ENCODE data around the gene MEI1.

The MEI1 gene

GRCh38 chr22:41742918-41743317 is 43.6 kb downstream of the MEI1 start:
- no peak for DNase-seq (ENCODE audit: low read depth in 2 of 2)

DNA sequence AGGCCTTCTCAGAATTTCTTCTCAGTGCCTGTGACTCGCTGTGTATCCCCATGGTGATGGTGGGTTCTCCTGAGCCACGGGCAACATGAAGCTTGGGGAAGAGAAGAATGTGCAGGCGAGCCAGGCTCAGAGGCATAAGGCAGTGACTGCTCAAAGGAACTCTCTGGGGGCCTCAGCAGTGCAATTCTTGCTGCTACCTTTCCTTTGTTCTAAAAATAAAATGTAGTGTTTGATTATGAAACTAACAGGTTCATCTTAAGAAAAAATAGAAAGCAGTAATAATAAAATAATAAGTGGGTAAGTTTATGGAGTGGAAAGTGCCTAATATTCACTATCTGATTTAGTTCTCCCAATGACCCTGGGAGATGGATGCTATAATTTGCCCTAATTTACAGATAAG is 46.7 kb downstream of the MEI1 start:
- no peak for DNase-seq (ENCODE audit: low read depth in 2 of 2)

GRCh38 chr22:41746567-41747400 is 47.5 kb downstream of the MEI1 start:
- peak; percentile 19 to 25 for DNase-seq (ENCODE audit: low read depth in 2 of 2)

GRCh38 chr22:41752011-41752970 is 53.0 kb downstream of the MEI1 start:
- DNase-seq (ENCODE audit: low read depth in 2 of 2) = no peak

GRCh38 chr22:41753984-41754383 is 54.7 kb downstream of the MEI1 start:
- DNase-seq (ENCODE audit: low read depth in 2 of 2) = no peak

GRCh38 chr22:41757502-41757901 is 58.2 kb downstream of the MEI1 start:
- DNase-seq (ENCODE audit: low read depth in 2 of 2) = no peak

- no peak for DNase-seq (ENCODE audit: low read depth in 2 of 2)
Observed at GRCh38 chr22:41758231-41758630, 58.9 kb downstream of the MEI1 start.

GRCh38 chr22:41762980-41763779 is 63.9 kb downstream of the MEI1 start:
- DNase-seq (ENCODE audit: low read depth in 2 of 2) = no peak

DNA sequence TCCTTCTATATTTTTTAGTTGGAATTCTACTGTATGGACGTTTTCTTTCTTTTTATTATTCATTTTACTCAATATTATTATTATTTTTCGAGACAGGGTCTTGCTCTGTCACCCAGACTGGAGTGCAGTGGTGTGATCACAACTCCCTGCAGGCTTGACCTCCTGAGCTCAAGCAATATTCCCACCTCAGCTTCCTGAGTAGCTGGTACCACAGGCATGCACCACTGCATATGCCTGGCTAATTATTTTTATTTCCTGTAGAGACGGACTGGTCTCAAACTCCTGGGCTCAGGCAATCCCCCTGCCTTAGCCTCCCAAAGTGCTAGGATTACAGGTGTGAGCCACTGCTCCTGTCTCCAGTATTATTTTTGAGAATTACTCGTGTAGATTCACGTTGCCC is 67.2 kb downstream of the MEI1 start:
- no peak for DNase-seq (ENCODE audit: low read depth in 2 of 2)

GRCh38 chr22:41768430-41768829 is 69.1 kb downstream of the MEI1 start:
- DNase-seq (ENCODE audit: low read depth in 2 of 2) = no peak

- no peak for DNase-seq (ENCODE audit: low read depth in 2 of 2)
Observed at GRCh38 chr22:41770715-41771468, 71.6 kb downstream of the MEI1 start.

DNA sequence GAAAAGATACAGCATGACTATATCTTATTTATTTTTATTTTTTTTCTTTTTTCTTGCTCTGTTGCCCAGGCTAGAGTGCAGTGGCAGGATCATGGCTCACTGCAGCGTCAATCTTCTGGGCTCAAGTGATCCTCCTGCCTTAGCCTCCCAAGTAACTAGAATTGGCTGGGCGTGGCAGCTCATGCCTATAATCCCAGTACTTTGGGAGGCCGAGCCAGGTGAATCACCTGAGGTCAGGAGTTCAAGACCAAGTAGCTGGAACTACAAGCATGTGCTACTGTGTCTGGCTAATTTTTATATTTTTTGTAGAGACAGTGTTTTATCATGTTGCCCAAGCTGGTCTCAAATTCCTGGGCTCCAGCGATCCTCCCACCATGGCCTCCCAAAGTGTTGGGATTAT is 72.9 kb downstream of the MEI1 start:
- DNase-seq (ENCODE audit: low read depth in 2 of 2) = no peak

GRCh38 chr22:41772645-41773044 is 73.3 kb downstream of the MEI1 start:
- no peak for DNase-seq (ENCODE audit: low read depth in 2 of 2)

- no peak for DNase-seq (ENCODE audit: low read depth in 2 of 2)
Observed at GRCh38 chr22:41775338-41775737, 76.0 kb downstream of the MEI1 start.

DNA sequence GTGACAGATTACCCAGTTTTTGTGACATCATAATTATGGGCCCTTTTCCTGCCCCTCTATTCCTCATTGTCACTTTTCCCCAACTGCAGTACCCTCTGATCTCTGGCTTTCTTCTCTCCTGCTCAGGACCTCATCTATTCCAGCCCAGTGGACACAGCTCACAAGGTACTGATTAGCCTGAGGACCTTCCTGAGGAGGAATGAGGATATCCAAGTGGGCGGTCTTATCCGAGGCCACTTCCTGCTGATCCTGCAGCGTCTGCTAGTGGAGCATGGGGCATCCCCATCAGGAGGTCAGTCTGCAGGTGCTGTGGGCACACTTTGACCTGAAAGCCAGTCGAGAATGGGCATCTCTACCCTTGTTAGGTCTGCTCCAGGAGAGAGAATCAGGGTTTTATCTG is 76.7 kb downstream of the MEI1 start:
- no peak for DNase-seq (ENCODE audit: low read depth in 2 of 2)

DNA sequence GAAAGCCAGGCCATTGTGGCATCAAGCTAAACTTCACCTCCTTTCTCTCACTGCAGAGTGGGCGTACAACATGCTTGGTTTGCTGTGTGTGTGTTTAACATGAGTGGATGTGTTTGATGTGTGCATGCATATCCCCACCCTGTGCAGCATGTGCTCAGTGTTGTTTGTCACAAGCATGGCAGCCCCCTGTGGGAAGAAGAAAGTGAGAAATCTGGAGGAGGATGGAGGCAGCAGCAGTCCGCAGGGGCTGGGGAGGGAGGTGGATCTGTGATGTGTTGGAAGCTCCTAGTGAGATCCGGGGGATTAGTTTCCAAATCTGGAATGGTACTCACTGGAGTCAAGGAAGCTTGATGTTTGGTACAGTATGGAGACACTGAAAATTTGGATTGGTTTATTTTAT is 77.1 kb downstream of the MEI1 start:
- DNase-seq (ENCODE audit: low read depth in 2 of 2) = no peak

DNA sequence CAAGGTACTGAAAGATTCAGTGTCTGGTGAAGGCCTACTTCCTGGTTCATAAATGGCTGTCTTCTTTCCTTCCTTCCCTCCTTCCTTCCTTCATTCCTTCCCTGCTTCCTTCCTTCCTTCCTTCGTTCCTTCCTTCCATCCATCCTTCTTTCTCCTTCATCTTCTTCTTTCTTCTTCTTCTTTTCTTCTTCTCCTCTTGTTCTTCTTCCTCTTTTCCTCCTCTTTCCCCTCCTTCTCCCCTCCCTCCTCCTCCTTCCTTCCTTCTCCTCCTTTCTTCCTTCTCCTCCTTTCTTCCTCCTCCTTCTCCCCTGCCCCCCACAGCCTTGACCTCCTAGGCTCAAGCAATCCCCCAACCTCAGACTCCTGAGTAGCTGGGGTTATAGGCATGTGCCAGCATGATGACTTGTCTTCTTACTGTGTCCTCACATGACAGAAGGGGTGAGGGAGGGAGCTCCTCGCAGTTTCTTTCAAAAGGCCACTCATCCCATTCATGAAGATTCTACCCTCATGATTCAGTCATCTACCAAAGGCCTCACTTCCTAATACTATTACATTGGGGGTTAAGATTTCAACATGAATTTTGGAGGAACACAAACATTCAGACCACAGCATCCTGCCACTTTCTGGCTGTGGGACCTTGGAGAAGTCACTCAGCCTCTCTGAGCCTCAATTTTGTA is 78.6 kb downstream of the MEI1 start:
- no peak for DNase-seq (ENCODE audit: low read depth in 2 of 2)

DNA sequence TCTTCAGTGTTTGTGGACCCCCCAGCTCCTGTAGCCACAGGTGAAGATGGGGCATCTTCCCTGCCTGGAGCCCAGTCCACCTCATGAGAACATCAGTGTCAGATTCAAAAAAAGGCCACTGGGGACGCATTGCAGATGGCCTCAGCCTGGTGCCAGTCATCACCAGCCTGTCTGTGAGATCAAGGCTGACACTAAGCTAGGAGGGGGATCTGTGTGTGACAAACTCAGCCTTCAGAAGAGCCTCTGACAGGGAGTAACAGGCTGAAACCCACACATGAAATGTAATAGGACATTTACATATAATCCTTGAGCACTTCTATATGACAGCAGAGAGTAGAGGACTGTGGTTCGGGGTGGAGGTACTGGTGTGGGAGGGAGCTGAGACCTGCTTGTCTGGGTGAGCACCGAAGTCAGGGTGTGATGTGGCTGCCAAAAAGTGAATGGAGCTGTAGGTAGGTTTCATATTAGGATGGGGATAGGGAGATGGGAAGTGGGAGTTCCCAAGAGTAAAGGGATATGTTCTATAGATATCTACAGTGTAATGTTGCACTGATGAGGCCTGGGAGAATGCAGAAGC is 80.7 kb downstream of the MEI1 start:
- DNase-seq (ENCODE audit: low read depth in 2 of 2) = no peak

- peak; percentile 73 to 79 for DNase-seq (ENCODE audit: low read depth in 2 of 2)
Observed at GRCh38 chr22:41780746-41781505, 81.6 kb downstream of the MEI1 start.
